Neural progenitor cell (in vitro differentiated cells): Measurements from ENCODE around the gene KCTD3. TPM values are rescaled to one million over a fixed set of nuclear protein-coding genes. Genes with fewer than 3 reads are reported as not detected.

Source experiments
- DNase-seq: peaks from one replicate; pipeline ENCODE4 v3.0.0-alpha.2; 2016; ENCODE audit warnings: low spot score
- H2AFZ ChIP-seq: fragments of 200-600 bp; sonication (generic); replicated peaks from 2 replicates; pipeline ENCODE4 v1.6.1; 2016; ENCODE audit warnings: antibody characterized with exemption
- H3F3A ChIP-seq: fragments of 200-600 bp; sonication (generic); 2 replicates; pipeline ENCODE4 v1.6.1; 2016; ENCODE audit warnings: antibody characterized with exemption, low read depth
- H3K27ac ChIP-seq: fragments of 200-600 bp; sonication (generic); 2 replicates; pipeline ENCODE4 v1.5.1; 2016; ENCODE audit warnings: mild to moderate bottlenecking
- H3K27me3 ChIP-seq: fragments of 200-600 bp; sonication (generic); 2 replicates; pipeline ENCODE4 v1.6.1; 2016; ENCODE audit warnings: mild to moderate bottlenecking, moderate library complexity
- H3K36me3 ChIP-seq: fragments of 200-600 bp; sonication (generic); 2 replicates; pipeline ENCODE4 v1.5.1; 2016
- H3K4me1 ChIP-seq: fragments of 200-600 bp; sonication (generic); 2 replicates; pipeline ENCODE4 v1.6.1; 2016; ENCODE audit warnings: mixed run types
- H3K4me2 ChIP-seq: fragments of 200-600 bp; sonication (generic); 2 replicates; pipeline ENCODE4 v1.6.1; 2016
- H3K4me3 ChIP-seq: fragments of 200-600 bp; sonication (generic); 2 replicates; pipeline ENCODE4 v1.5.1; 2016
- H3K79me2 ChIP-seq: fragments of 200-600 bp; sonication (generic); 2 replicates; pipeline ENCODE4 v1.6.1; 2016; ENCODE audit warnings: low read depth
- H3K9ac ChIP-seq: fragments of 200-600 bp; sonication (generic); 2 replicates; pipeline ENCODE4 v1.6.1; 2016
- H3K9me3 ChIP-seq: fragments of 200-600 bp; sonication (generic); 2 replicates; pipeline ENCODE4 v1.5.1; 2016; ENCODE audit warnings: low read depth
- H4K20me1 ChIP-seq: fragments of 200-600 bp; sonication (generic); 2 replicates; pipeline ENCODE4 v1.6.1; 2016; ENCODE audit warnings: low read depth
- H3K27ac Mint-ChIP-seq: 3 replicates; pipeline ENCODE4 v1.8.0; 2021; ENCODE audit warnings: mixed read lengths
- H3K27me3 Mint-ChIP-seq: 2 replicates; pipeline ENCODE4 v1.8.0; 2022; ENCODE audit warnings: low read depth, mild to moderate bottlenecking, inconsistent platforms, moderate library complexity, mixed read lengths; ENCODE audit not compliant: insufficient read depth
- H3K36me3 Mint-ChIP-seq: 3 replicates; pipeline ENCODE4 v1.8.0; 2021; ENCODE audit warnings: mixed read lengths
- H3K4me1 Mint-ChIP-seq: 3 replicates; pipeline ENCODE4 v1.8.0; 2021; ENCODE audit warnings: mixed read lengths
- H3K4me3 Mint-ChIP-seq: 3 replicates; pipeline ENCODE4 v1.8.0; 2021; ENCODE audit warnings: mild to moderate bottlenecking, moderate library complexity, mixed read lengths
- H3K9me3 Mint-ChIP-seq: 3 replicates; pipeline ENCODE4 v1.8.0; 2020; ENCODE audit warnings: mixed read lengths
- CTCF ChIP-seq: fragments of 200-600 bp; sonication (generic); IDR thresholded peaks from 2 replicates; pipeline ENCODE4 v1.5.1; 2017; ENCODE audit warnings: antibody characterized with exemption, mild to moderate bottlenecking
- EZH2 ChIP-seq: fragments of 200-600 bp; sonication (generic); IDR thresholded peaks from 2 replicates; pipeline ENCODE4 v1.6.1; 2017; ENCODE audit warnings: antibody characterized with exemption, mild to moderate bottlenecking, moderate library complexity
- EZH2phosphoT487 ChIP-seq: fragments of 200-600 bp; sonication (generic); IDR thresholded peaks from 2 replicates; pipeline ENCODE4 v1.6.1; 2017; ENCODE audit warnings: antibody characterized with exemption
- small RNA-seq: library from RNA; depleted of rRNA; stranded (forward); fragments of <200 nt; gene quantifications from one replicate; pipeline ENCODE3, GENCODE V24; 2015
- total RNA-seq: library from RNA; depleted of rRNA; stranded (reverse); fragments of >200 nt; gene quantifications from 2 replicates; pipeline ENCODE4 v1.2.3, GENCODE V29; 2015; ENCODE audit warnings: low replicate concordance

The KCTD3 gene
- total RNA-seq, 1 donor from 2014 or later = 70.1 TPM

GRCh38 chr1:215669806-215670491 lies 102.8 kb downstream of the KCTD3 start:
- Mint-ChIP-seq H3K4me3 (no peak overlapping the region), H3K36me3 (no peaks in the 10 kb centered on the region), H3K4me1 (peaks cover 3% of the 10 kb centered on the region), H3K9me3 (no peaks in the 10 kb centered on the region), H3K27me3 (no peaks in the 10 kb centered on the region), H3K27ac (no peak overlapping the region)
- no peaks in the 10 kb centered on the region for H3K9me3 ChIP-seq
- no peaks in the 10 kb centered on the region for H3K36me3 ChIP-seq
- no peaks in the 10 kb centered on the region for H3F3A ChIP-seq
- H3K27ac ChIP-seq = no peak overlapping the region
- no peak overlapping the region for H3K4me2 ChIP-seq
- no peaks in the 10 kb centered on the region for H3K4me1 ChIP-seq
- H3K9ac ChIP-seq = no peak overlapping the region
- no peak overlapping the region for H3K4me3 ChIP-seq
- H2AFZ ChIP-seq = no peak overlapping the region
- H3K27me3 ChIP-seq = no peaks in the 10 kb centered on the region
- DNase-seq = no peak
- no peaks in the 10 kb centered on the region for H4K20me1 ChIP-seq
- H3K79me2 ChIP-seq = no peaks in the 10 kb centered on the region
- TF ChIP-seq EZH2 (no peak), CTCF (no peak), EZH2phosphoT487 (no peak)

Small RNA genes within 50 kb of the gene (small RNA-seq; reads per million reads assigned to genes)
- gene RF00108 = 3.6 reads per million, percentile 92 among the genes with 10 or more reads in this experiment
